SH-SY5Y (cell line): ENCODE data around the gene FBXL4.

Experiments used
- GATA2 ChIP-seq: IDR thresholded peaks from 2 replicates; pipeline ENCODE4 v1.6.1; 2011; ENCODE audit warnings: mild to moderate bottlenecking, low read depth, low read length
- GATA3 ChIP-seq: IDR thresholded peaks from 2 replicates; pipeline ENCODE4 v1.6.1; 2011; ENCODE audit warnings: low read depth, mild to moderate bottlenecking, low read length, moderate library complexity

FBXL4 gene

GRCh38 chr6:98970469-98970868, 22.7 kb upstream of the FBXL4 start:
- TF ChIP-seq GATA2, result no peak
- TF ChIP-seq GATA3, result no peak

- TF ChIP-seq GATA3 (no peak), GATA2 (no peak)
Measured at GRCh38 chr6:98967616-98968015, 19.9 kb upstream of the FBXL4 start.

DNA sequence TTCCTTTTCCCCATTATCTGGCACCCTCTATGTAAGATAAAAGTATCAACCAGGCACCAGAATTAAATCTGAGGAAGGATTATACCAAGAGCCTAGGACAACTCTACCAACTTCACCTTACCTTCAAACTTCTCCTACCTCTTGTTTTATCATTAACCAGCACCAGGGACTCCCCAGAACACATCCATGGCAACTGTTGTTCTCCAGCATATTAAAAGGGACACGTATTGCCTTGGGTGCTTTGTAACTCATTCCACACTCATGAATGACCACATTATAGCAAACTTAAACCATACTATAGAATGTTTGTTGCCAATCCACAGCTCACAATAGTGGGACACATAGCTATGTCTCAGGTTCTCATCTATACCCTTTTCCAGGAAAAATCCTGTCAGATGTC, 11.9 kb upstream of the FBXL4 start:
- TF ChIP-seq GATA2 (no peak), GATA3 (no peak)

GRCh38 chr6:98958776-98959175, 11.0 kb upstream of the FBXL4 start:
- TF ChIP-seq GATA3 (no peak), GATA2 (no peak)

DNA sequence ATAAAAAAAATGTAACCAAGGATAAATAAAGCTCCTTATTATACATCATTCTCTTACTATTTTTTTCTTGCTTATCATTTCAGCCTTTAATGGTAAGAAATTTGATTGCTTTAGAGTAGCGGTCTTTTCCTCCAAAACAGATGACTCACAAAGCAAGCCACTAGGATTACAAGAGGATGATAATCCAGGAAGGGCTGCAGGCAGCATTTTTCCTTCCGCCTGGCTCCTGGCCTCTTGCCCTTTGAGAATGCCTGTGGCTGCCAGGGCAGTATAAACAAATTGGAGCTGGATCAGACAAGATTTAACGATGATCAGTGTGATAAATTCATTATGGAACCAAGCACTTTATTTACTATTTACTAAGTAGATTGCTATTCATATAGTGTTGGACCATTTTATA, 9.7 kb upstream of the FBXL4 start:
- TF ChIP-seq GATA3, result no peak
- no peak for TF ChIP-seq GATA2

DNA sequence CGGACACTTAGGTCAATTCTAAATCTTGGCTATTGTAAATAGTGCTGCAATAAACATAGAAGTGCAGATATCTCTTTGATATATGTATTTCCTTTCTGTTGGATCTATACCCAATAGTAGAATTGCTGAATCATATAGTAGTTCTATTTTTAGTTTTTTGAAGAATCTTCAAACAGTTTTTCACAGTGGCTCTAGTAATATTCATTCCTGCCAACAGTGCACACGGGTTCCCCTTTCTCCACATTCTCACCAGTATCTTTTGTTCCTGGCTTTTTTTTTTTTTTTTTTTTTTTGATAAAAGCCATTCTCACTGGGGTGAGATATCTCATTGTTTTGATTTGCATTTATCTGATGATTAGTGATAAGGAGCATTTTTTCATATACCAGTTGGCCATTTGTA, 1.8 kb upstream of the FBXL4 start:
- TF ChIP-seq GATA2 (no peak), GATA3 (no peak)

DNA sequence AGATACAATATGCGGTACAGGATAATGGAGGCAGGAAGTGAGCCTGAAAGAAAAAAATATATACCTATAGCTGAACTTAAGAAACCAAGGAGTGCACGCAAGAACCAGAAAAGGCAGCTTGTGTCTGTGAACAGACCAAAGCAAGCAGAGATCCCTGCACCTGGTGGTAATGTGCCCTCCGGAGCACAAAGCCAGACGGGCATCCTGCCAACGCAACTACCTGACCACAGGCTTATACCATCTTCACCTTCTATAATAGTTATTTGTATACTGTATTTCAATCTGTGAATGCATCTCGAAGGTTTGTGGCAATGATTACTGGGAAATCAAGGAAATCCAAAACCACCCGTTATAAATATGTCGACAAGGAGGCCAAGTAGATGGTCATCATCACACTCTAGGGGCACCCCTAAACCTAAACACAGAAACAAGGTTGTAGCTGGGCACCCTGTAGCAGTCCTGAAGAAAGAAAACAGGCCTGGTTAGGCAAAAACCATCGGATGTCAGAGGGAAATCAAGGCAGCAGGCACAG, 801 bp downstream of the FBXL4 start:
- TF ChIP-seq GATA3 (no peak), GATA2 (no peak)

GRCh38 chr6:98946266-98946878, 1.4 kb downstream of the FBXL4 start:
- TF ChIP-seq GATA2, result no peak
- TF ChIP-seq GATA3, result 0 out of 2 replicates have a peak, but pooled peaks have one; percentile 16

DNA sequence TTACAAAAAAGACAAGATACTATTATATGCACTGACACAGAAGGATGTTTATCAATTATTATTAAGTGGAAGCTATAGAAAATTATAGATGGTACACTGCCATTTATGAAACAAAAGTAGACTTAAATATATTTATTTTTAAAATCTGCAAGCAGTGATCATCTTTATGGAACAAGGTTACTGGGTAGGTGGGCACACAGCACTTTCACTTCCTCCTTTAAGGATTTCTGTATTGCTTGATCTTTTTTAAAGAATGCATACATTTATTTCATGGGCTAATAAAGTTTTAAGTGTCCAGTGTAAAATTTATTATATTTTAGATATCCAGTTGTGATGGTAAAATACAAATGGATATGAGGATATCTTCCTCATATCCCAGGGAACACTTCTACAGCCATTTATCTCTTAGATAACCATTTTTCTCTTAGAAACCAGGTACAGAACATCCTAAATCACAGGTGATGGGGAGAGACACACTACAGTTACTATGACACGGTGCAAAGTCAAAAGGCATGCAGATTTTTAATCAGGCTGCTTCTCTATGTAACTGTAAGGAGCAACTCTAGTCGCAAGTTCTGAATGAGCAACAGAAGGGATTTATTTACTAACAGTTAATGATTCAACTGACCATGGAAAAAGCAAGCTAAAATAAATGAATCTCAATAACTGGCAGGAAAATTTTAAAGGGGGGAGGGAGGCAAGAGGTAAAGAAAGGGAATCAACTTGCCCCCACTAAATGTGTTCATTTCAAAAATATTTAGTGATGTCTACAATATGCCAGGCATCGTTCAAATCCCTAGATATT, 2.2 kb downstream of the FBXL4 start:
- TF ChIP-seq GATA2 (no peak), GATA3 (no peak)

DNA sequence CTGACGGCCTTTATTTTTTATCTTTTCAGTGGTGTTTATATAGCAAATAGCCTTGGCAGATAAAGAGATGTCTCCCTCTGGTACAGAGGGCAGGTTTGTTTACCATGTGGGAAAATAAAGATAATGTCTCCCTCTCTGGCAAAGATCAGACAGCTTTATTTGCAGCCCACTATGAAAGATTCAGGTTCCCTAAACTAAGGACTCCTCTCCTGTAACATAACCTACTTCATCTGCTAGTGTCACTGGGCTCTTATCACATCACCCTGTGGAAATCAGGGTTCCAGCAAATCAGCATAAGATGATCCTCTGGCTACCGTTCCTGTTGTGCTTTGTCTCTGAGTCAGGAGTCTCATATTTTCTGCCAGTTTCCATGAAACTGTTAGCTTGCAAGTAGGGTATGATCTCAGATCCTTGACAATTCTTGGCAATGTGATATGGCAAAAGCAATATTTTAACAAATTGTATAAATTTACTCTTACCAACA, 3.1 kb downstream of the FBXL4 start:
- TF ChIP-seq GATA2, result no peak
- TF ChIP-seq GATA3, result no peak

DNA sequence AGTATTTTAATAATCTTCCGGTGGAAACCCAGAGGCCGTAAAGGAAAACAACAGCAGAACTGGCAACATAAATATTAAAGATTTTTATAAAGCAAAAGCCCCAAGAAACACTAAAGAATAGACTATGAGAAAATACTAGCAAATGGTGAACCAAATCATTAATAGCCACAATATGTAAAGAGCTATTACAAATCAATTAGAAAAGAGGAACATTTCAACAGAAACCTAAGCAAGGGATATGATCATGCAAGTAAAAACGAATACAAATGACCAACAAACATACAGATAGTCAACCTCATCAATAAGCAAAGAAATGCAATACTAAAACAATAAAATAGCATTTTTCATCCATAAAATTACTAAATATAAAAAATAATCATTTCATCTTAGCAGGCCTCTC, 3.6 kb downstream of the FBXL4 start:
- TF ChIP-seq GATA3 (no peak), GATA2 (no peak)

GRCh38 chr6:98942263-98942803, 5.4 kb downstream of the FBXL4 start:
- no peak for TF ChIP-seq GATA2
- TF ChIP-seq GATA3, result no peak

GRCh38 chr6:98941319-98941718, 6.4 kb downstream of the FBXL4 start:
- TF ChIP-seq GATA2, result no peak
- no peak for TF ChIP-seq GATA3

DNA sequence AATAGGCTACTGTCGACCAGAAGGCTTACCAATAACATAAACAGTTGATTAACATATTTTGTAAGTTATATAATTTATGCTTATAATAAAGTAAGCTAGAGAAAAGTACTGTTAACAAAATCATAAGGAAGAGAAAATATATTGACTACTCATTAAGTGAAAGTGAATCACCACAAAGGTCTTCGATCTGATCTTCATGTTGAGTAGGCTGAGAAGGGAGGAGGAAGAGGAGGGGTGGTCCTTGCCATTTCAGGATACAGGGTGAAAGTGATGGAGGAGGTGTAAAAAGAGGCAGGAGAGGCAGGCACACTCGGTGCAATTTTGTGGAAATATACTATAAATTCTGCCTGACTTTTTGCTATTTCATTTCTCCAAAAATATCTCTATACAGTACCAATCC, 10.4 kb downstream of the FBXL4 start:
- TF ChIP-seq GATA3 (no peak), GATA2 (no peak)

- TF ChIP-seq GATA2 (no peak), GATA3 (no peak)
Measured at GRCh38 chr6:98932381-98932780, 15.4 kb downstream of the FBXL4 start.

DNA sequence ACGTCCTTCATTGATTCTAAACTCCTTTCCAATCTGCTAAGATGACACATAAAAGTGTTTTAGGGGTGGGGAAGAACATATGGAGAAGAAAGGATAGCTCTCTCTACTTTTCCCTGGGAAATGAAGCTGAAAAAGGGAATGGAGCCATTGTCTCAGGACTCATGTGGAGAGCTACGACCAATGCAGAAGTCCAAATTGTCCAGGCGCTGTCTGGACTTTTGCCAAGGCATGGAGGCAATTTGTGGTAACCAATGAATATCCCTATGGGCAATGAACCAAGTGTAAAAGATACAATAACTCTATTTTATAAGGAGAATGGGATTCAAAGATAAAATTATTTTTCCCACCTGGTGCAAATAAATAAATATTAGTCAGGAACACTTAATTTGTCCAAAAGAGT, 16.1 kb downstream of the FBXL4 start:
- TF ChIP-seq GATA3, result no peak
- TF ChIP-seq GATA2, result no peak

- TF ChIP-seq GATA2 (no peak), GATA3 (no peak)
Measured at GRCh38 chr6:98929498-98930060, 18.2 kb downstream of the FBXL4 start.
